Measurements from ENCODE around the gene FGD1. TPM values are rescaled to one million over a fixed set of nuclear protein-coding genes. Genes with fewer than 3 reads are reported as not detected.
"Not testable (repeated sequence)": the region's sequence is repeated elsewhere in the genome, so short reads cannot be mapped to it uniquely, and the experiment has no call there.

FGD1 gene
- total and polyA plus RNA-seq, 2 experiments from 2014 or later = 9.0 to 11.9 TPM

DNA sequence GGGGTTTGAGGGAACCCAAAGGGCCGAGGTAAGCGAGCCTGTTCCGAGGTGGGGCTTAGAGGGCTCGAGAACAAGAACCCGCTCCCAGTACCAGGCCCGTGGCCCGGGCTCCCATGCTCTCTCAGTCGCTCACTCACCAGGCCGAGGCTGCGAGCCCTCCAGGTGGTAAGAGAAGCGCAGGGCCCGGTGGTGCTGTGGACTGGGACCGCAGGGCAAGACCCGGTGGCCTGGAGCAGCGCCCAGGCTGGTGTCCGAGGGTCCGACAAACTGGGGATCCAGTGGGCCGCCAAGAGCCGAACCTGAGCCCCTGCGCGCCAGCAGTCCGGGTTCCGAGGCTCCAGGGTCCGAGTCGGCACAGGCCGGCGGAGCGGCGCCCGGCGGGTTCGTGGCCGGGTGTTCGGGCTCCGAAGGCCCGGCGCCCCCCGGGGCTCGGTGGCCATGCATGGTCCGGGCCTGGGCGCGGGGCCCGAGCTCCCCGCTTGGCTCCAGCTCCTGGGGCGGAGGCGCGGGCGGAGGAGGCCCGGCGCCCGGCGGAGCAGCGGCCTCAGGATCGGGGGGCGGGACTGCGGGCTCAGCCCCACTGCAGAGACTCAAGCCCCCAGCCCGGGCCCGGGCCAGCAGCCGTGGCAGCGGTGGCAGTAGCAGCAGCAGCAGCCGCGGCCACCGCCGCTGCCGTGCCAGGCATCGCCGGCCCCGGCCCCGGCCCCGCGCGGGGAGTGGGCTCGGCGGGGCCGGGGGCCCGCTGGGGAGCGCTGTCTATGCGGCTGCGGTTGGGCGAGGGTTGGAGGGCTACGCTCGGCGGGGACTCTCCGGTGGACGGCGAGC is 833 bp downstream of the FGD1 start:
- no peaks in the 10 kb centered on the region for H3K27me3 ChIP-seq
- H3K9me2 ChIP-seq (replicated peaks; ENCODE audit: insufficient read depth) = no peaks in the 10 kb centered on the region
- DNase-seq (ENCODE audit: low spot score) = peak; percentile 45
- TF ChIP-seq, protein P1, sequence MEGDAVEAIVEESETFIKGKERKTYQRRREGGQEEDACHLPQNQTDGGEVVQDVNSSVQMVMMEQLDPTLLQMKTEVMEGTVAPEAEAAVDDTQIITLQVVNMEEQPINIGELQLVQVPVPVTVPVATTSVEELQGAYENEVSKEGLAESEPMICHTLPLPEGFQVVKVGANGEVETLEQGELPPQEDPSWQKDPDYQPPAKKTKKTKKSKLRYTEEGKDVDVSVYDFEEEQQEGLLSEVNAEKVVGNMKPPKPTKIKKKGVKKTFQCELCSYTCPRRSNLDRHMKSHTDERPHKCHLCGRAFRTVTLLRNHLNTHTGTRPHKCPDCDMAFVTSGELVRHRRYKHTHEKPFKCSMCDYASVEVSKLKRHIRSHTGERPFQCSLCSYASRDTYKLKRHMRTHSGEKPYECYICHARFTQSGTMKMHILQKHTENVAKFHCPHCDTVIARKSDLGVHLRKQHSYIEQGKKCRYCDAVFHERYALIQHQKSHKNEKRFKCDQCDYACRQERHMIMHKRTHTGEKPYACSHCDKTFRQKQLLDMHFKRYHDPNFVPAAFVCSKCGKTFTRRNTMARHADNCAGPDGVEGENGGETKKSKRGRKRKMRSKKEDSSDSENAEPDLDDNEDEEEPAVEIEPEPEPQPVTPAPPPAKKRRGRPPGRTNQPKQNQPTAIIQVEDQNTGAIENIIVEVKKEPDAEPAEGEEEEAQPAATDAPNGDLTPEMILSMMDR (IDR thresholded peaks at IDR 0.05; ENCODE audit: poor library complexity) = no peak
- no peak for TF ChIP-seq EZH2phosphoT487 (IDR thresholded peaks at IDR 0.05; ENCODE audit: low read depth, severe bottlenecking, unreplicated experiment)
- no peak for TF ChIP-seq EZH2 (IDR thresholded peaks at IDR 0.05; ENCODE audit: borderline replicate concordance)
- 36% methylated on average over 53 of the region's 86 CpGs for WGBS (ENCODE audit: low lambda C conversion rate, missing lambda C conversion rate)
- peak overlapping the region; percentile 80 for H3K4me2 ChIP-seq
- H2AFZ ChIP-seq = peak overlapping the region; percentile 66
- H3K27ac ChIP-seq = peak overlapping the region; percentile 80
- no peaks in the 10 kb centered on the region for H3K36me3 ChIP-seq (replicated peaks; ENCODE audit: insufficient read depth, low read depth)
- H4K20me1 ChIP-seq (ENCODE audit: insufficient read depth, poor library complexity, severe bottlenecking) = no peaks in the 10 kb centered on the region
- H3K4me1 ChIP-seq (ENCODE audit: insufficient read depth) = peaks cover 6% of the 10 kb centered on the region
- peaks cover 46% of the 10 kb centered on the region for H3K79me2 ChIP-seq
- H3K4me3 ChIP-seq = peak overlapping the region; percentile 61
- H3K9me3 ChIP-seq (ENCODE audit: low read depth) = no peaks in the 10 kb centered on the region

DNA sequence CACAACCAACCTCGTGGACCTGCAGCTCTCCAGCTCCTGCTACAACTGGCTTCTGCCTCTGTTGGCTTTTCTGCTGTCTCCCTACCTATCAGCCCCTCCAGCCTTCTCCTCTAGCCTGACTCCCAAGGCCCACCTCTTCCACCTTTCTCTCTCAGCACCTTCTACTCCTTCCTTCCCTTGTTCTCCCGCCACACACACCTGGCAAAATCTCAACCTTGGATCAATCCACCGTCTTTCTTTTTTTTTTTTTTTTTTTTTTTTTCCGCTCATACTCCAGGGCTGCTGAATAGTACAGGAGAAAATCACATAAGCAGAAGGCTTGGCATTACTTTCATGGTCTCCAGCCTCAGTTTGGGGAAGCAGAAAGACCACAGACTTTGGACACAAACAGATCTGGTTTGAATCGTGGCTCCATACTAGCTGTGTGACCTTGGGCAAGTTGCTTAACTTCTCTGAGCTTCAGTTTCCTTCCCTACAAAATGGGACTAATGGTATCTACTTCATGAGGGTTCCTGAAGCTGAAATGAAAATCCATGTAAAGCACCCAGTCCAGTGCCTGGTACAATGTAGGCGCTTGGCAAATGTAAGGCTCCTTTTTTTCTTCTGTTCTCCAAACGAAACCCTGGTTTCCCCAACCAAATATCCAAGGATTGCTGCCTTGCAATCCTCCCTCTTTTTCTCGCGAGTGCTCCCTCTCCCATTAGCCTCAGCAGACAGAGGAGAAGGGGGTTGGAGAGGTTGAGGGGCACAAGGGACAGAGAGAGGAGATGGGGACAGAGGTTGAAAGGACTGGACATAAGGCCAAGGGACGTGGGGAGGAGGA is 1.7 kb downstream of the FGD1 start:
- 44% methylated on average over 10 of the region's 10 CpGs for WGBS (ENCODE audit: low lambda C conversion rate, missing lambda C conversion rate)

DNA sequence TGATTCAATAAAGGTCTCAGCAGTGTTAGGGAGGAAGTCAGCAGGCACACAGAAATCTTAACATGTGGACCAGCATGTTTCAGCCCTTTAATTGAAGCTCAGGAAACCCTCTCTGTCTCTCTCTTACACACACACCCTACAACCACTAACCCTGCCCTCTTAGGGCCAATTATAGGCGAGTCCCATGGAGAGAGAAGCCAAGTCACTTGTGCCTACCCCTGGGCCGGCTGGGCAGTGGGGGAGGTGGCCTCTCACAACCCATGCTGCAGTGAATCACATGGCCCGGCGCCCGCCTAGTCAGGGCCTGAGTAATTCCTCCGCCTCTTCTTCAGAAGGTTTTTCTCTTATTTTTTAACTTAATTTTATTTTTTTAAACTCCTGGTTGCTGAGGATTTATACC is 3.7 kb downstream of the FGD1 start:
- Histone ChIP-seq H3K27ac (no peak overlapping the region), H3K4me1 (ENCODE audit: insufficient read depth) (peaks cover 6% of the 10 kb centered on the region), H3K79me2 (peaks cover 69% of the 10 kb centered on the region), H3K9me2 (replicated peaks; ENCODE audit: insufficient read depth) (no peaks in the 10 kb centered on the region), H3K27me3 (no peaks in the 10 kb centered on the region), H3K4me2 (peak overlapping the region; percentile 80), H2AFZ (no peak overlapping the region), H3K36me3 (replicated peaks; ENCODE audit: insufficient read depth, low read depth) (no peaks in the 10 kb centered on the region), H4K20me1 (ENCODE audit: insufficient read depth, poor library complexity, severe bottlenecking) (no peaks in the 10 kb centered on the region), H3K9me3 (ENCODE audit: low read depth) (no peaks in the 10 kb centered on the region), H3K4me3 (no peak overlapping the region)
- TF ChIP-seq EZH2phosphoT487 (IDR thresholded peaks at IDR 0.05; ENCODE audit: low read depth, severe bottlenecking, unreplicated experiment) (no peak), EZH2 (IDR thresholded peaks at IDR 0.05; ENCODE audit: borderline replicate concordance) (no peak)
- TF ChIP-seq, protein P1 (IDR thresholded peaks at IDR 0.05; ENCODE audit: poor library complexity) = no peak
- WGBS (ENCODE audit: low lambda C conversion rate, missing lambda C conversion rate) = 59% methylated on average over 6 of the region's 6 CpGs
- no peak for DNase-seq (ENCODE audit: low spot score)

More for the DNA sequence above, 1.7 kb downstream of the FGD1 start:
- H3K79me2 ChIP-seq = peaks cover 54% of the 10 kb centered on the region
- H4K20me1 ChIP-seq (ENCODE audit: insufficient read depth, poor library complexity, severe bottlenecking) = no peaks in the 10 kb centered on the region
- H3K9me3 ChIP-seq (ENCODE audit: low read depth) = no peaks in the 10 kb centered on the region
- H3K27ac ChIP-seq = peak overlapping the region; percentile 80
- TF ChIP-seq, protein P1 (IDR thresholded peaks at IDR 0.05; ENCODE audit: poor library complexity) = no peak
- no peak for TF ChIP-seq EZH2 (IDR thresholded peaks at IDR 0.05; ENCODE audit: borderline replicate concordance)
- TF ChIP-seq EZH2phosphoT487 (IDR thresholded peaks at IDR 0.05; ENCODE audit: low read depth, severe bottlenecking, unreplicated experiment) = no peak
- no peak for DNase-seq (ENCODE audit: low spot score)
- no peaks in the 10 kb centered on the region for H3K36me3 ChIP-seq (replicated peaks; ENCODE audit: insufficient read depth, low read depth)
- no peaks in the 10 kb centered on the region for H3K9me2 ChIP-seq (replicated peaks; ENCODE audit: insufficient read depth)
- peak overlapping the region; percentile 61 for H3K4me3 ChIP-seq
- peak overlapping the region; percentile 66 for H2AFZ ChIP-seq
- H3K27me3 ChIP-seq = no peaks in the 10 kb centered on the region
- peak overlapping the region; percentile 80 for H3K4me2 ChIP-seq
- H3K4me1 ChIP-seq (ENCODE audit: insufficient read depth) = peaks cover 6% of the 10 kb centered on the region

DNA sequence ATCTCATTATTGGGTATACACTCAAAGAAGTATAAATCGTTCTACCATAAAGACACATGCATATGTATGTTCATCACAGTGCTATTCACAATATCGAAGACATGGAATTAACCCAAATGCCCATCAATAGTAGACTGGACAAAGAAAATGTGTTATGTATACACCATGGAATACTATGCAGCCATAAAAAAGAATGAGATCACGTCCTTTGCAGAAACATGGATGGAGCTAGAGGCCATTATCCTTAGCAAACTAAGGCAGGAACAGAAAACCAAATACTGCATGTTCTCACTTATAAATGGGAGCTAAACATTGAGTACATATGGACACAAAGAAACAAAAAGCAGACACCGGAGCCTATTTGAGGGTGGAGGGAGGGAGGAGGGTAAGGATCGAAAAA is 6.2 kb downstream of the FGD1 start:
- WGBS (ENCODE audit: low lambda C conversion rate, missing lambda C conversion rate) = 87% methylated on average over 5 of the region's 5 CpGs

More for the DNA sequence above, 6.2 kb downstream of the FGD1 start:
- not testable (repeated sequence) for H3K9me2 ChIP-seq (replicated peaks; ENCODE audit: insufficient read depth); H3K4me3 ChIP-seq; DNase-seq (ENCODE audit: low spot score); H4K20me1 ChIP-seq (ENCODE audit: insufficient read depth, poor library complexity, severe bottlenecking); H3K9me3 ChIP-seq (ENCODE audit: low read depth); H3K27ac ChIP-seq; H3K36me3 ChIP-seq (replicated peaks; ENCODE audit: insufficient read depth, low read depth); H3K27me3 ChIP-seq; H3K4me1 ChIP-seq (ENCODE audit: insufficient read depth); H3K4me2 ChIP-seq; H2AFZ ChIP-seq
- peaks cover 83% of the 10 kb centered on the region for H3K79me2 ChIP-seq
